ENCODE measurements around the gene PPIP5K2. TPM values are rescaled to one million over a fixed set of nuclear protein-coding genes. Genes with fewer than 3 reads are reported as not detected.

The PPIP5K2 gene
- total RNA-seq, 1 donor from 2014 or later = 54.5 TPM

GRCh38 chr5:103243665-103244064 lies 123.6 kb downstream of the PPIP5K2 start:
- no peak for DNase-seq (ENCODE audit: low spot score)

- no peak for DNase-seq (ENCODE audit: low spot score)
Observed at GRCh38 chr5:103244398-103244797, 124.3 kb downstream of the PPIP5K2 start.

- DNase-seq (ENCODE audit: low spot score) = no peak
Observed at GRCh38 chr5:103245761-103246160, 125.7 kb downstream of the PPIP5K2 start.

GRCh38 chr5:103247118-103247517 lies 127.0 kb downstream of the PPIP5K2 start:
- no peak for DNase-seq (ENCODE audit: low spot score)

- no peak for DNase-seq (ENCODE audit: low spot score)
Observed at GRCh38 chr5:103249068-103249467, 129.0 kb downstream of the PPIP5K2 start.

GRCh38 chr5:103254921-103255320 lies 134.8 kb downstream of the PPIP5K2 start:
- DNase-seq (ENCODE audit: low spot score) = no peak

- no peak for DNase-seq (ENCODE audit: low spot score)
Observed at GRCh38 chr5:103255691-103256090, 135.6 kb downstream of the PPIP5K2 start.

GRCh38 chr5:103256178-103256577 lies 136.1 kb downstream of the PPIP5K2 start:
- DNase-seq (ENCODE audit: low spot score) = no peak

- DNase-seq (ENCODE audit: low spot score) = peak; percentile 98
Observed at GRCh38 chr5:103258368-103258956, 138.4 kb downstream of the PPIP5K2 start, which contains the start of gene MACIR. TSS of gene MACIR (plus strand) at chr5:103258763. CDS start at chr5:103275920, 17,157 bp downstream.

- peak; percentile 90 for DNase-seq (ENCODE audit: low spot score)
Observed at GRCh38 chr5:103258957-103259704, 139.0 kb downstream of the PPIP5K2 start.

GRCh38 chr5:103259705-103260355 lies 139.7 kb downstream of the PPIP5K2 start:
- DNase-seq (ENCODE audit: low spot score) = peak; percentile 90

- DNase-seq (ENCODE audit: low spot score) = no peak
Observed at GRCh38 chr5:103260951-103261350, 140.8 kb downstream of the PPIP5K2 start.

Other genes starting within 250 kb of the PPIP5K2 start
- gene GIN1, start 163 bp upstream of the PPIP5K2 start, total RNA-seq = 4.2 TPM
- gene MACIR, start 138.5 kb downstream of the PPIP5K2 start, total RNA-seq = 41.8 TPM